NCI-H510A (cell line): ENCODE results near the gene CACNA2D1.

Source experiments
- DNase-seq: peaks from one replicate; lab custom pipeline; 2025; lab: John Stamatoyannopoulos, UW

Gene CACNA2D1

DNA sequence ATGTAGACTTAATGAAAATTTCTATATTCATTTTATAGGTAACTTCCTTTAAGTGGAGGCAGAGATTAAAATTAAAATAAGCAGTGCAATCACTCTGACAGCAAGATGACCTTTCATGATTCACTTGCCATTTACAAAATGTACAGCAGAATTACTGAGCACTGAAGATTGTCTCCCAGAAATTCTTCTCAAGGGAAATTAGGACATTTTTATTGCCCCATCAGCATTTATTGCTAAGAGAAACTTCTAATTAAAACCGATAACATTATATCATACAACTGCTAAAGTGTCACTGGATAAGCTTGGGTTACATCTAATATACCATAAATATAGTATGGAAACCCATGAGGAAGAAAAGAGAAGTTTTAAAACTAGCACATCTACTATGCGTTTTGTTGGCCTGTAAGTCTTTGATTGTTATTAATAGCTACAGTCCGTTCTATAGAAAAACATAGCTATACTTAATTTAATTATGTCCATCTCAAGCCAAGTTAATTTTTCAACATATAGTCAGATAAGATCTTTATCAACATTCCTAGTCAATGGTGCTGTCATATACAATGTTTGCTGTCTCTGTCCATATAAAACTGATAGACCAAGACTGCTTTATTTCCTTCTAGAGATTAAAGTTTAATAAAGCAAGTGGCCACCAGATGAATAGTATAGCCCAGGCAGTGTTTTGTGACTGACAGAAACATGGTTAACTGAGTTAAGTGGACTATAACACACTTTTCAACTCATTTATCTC lies 456.7 kb downstream of the CACNA2D1 start:
- DNase-seq = no peak

- no peak for DNase-seq
Measured at GRCh38 chr7:81983406-81983805, 460.2 kb downstream of the CACNA2D1 start.

DNA sequence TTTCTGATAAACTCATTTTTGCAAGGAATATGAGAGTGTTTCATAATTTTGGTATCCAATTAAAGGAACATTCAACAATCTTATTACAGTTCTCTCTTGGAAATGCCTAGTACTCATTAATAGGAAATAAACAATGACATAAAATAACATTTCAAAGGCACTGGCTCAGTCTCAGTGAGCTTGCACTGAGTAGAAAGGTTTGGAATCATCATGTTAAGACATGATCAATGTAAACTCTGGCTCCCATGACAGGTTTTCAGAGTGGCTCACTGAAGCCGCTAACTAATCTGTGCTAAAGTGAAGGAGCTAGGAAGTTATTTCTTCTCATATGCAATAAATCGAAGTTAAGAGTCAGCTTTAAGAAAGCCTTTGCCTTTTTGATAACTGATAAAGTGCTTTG lies 470.5 kb downstream of the CACNA2D1 start:
- DNase-seq = no peak

GRCh38 chr7:81960026-81960425 lies 483.6 kb downstream of the CACNA2D1 start:
- DNase-seq = no peak

GRCh38 chr7:81957517-81957916 lies 486.1 kb downstream of the CACNA2D1 start:
- no peak for DNase-seq

DNA sequence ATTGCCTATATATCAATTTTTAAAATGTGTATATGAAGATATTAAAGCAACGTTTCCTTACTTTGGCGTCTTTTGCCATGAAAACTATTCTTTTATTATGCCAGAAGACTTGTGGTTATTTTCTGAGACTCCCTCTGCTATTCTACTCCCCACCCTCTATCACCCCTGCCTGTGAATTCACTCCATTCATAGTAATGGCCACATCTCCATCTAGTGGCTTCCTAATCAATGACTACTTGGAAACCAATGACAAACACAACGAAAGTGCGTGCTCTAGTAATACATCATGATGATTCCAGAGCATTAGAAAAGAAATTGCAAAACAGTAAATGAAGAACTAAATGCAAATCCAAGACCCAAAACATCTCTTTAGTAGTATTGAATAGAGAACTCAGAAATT lies 487.1 kb downstream of the CACNA2D1 start:
- no peak for DNase-seq

DNA sequence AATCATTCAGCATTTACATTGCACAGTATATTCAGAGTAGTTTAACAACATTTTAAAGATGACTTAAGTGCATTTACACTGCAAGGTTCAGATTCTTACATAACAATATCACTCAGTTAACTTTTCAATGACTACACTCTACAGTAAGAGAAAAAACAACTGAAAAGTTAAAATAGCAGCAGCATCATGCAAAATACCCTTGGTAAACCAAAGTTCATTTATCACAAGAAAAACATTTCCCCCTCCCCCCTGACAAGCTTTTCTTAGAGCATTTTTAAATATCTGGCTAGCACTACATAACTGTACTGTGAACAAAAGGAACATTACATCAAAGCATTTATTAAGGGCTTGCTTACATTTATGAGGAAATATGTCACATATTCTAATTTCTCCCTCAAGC lies 494.3 kb downstream of the CACNA2D1 start:
- no peak for DNase-seq

- no peak for DNase-seq
Measured at GRCh38 chr7:81944058-81944457, 499.5 kb downstream of the CACNA2D1 start.

DNA sequence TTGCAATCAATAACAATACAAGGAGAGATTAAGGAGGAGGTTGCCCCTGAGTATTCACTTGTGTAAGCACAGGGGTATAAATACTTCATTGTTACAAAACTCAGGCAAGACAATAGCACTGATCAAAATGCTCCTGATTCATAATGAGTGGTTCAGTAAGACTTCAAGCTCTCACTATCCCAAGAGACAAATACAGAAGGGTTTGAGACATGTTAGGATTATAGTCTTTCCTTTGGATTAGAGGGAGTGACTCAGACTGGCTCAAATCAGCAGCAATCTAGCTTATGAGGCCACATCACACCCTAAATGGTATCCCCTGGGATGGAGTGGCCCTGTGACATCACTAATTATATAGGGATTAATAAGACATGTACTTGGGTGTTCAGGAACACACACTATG lies 506.5 kb downstream of the CACNA2D1 start:
- DNase-seq = no peak

- DNase-seq = no peak
Measured at GRCh38 chr7:81934596-81935301, 508.8 kb downstream of the CACNA2D1 start.

GRCh38 chr7:81932936-81933335 lies 510.6 kb downstream of the CACNA2D1 start:
- no peak for DNase-seq

DNA sequence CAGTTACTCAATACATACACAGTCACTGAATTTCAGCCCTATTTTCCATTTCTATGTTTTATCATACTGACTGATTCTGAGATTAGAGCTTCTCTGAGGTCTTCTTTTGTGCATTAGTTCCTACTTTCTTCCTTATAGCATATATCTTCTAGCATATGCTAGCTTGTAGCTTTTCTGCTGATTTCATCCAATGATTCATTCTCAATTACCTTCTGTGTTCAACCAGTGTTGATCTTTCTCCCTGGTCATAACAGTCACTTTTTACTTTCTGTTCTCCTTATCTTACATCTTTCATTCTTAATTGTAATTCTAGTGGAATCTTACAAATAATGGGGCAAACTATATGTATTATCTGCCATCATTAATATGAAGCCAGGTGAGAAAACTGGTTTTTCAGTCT lies 514.2 kb downstream of the CACNA2D1 start:
- no peak for DNase-seq

DNA sequence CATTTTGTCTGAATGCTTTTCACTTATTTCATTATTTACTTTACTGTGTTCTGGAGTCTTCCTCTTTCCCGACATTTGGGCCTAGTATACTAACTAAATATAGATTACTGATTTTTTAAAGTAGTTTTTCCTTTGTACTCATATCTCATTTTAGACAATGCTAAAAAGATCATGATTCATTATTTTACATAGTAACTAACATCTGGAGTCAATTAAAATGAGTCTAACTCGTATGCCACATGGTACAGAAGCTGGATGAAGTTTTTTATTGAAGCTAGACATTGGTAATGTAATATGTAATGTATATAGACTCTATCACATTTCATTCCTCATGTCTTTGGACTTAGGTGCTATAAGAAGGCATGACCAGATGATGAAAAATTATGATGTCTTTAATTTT lies 517.4 kb downstream of the CACNA2D1 start:
- no peak for DNase-seq

- DNase-seq = no peak
Measured at GRCh38 chr7:81925530-81925929, 518.0 kb downstream of the CACNA2D1 start.

DNA sequence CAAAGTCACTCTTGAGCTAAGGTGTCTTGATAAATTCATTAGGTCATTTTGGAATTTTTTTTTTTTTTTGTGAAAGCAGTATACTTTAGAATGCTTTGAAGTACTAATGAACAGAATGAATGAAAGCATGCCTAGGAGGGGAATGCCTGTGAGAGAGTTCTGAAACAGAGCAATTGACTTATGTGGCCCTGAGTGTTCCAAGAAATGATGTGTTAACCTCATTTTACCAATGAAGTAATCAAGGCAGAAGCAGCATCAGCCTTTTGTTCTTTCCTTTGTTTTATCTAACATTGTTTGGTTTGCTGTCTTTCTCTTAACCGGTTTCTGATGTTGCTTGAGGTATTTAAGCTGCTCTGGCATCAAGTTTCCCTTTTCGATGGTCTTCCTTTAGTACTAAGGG lies 519.1 kb downstream of the CACNA2D1 start:
- DNase-seq = no peak

DNA sequence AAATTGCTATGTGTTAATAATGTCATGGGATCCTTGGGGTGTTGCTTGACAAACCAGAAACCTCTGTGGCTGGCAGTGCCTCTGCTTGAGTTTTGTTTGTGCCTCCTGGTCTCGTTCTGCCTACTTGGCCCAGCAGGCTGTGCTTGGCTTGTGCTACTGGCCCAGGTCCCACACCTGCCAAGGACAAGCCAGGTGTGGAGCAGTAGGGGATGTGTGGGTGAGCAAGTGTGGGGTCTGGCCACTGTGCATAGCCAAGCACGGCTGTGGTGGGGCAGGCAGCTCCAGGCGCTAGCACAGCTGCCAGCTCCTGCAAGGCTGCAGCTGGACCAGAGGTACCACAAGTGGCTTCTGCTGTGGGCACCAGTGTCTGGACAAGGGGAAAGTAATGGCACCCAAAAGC lies 524.1 kb downstream of the CACNA2D1 start:
- DNase-seq = no peak

DNA sequence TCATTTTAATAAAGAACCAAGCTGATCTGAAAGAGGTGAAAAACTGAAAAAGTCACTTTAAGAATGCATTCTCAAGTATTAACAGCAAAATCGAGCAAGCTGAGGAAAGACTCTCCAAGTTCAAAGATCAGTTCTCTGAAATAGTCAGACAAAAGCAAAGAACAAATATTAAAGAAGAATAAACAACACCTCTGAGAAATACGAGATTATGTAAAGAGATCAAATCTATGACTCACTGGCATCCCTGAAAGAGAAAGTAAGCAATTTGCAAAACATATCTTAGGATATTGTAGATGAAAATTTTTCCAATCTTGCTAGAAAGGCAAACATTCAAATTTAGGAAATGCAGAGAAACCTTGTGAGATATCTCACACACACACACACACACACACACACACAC lies 535.4 kb downstream of the CACNA2D1 start:
- DNase-seq = no peak

DNA sequence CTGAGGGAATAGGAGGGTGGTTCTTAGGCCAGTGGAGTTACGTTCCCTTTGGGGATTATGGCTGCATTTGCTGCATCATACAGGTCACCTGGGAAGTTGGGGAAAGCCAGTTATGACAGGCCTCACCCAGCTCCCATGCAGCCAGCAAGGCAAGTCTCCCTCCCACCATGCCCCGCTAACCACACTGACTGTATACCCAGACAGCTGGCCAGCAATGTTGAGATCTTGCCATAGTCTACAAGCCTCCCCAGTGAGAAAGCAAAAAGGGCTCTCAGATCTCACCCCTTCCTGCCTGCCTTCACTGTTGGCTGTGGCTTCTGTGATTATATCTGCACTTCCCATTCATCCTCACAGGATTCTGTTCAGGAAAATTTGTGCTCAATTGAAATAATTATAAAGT lies 540.5 kb downstream of the CACNA2D1 start:
- DNase-seq = no peak

GRCh38 chr7:81902536-81902935 lies 541.0 kb downstream of the CACNA2D1 start:
- no peak for DNase-seq
